HuH-7 (cell line): Measurements from ENCODE around the gene ADORA2A.
A peak's percentile ranks its signal among the peaks of the same experiment; 100 is the strongest.

Experiments
- DNase-seq: peaks from one replicate; pipeline ENCODE4 v3.0.0; 2011; ENCODE audit warnings: low spot score

The ADORA2A gene

GRCh38 chr22:24433001-24433827 lies 5.8 kb downstream of the ADORA2A start:
- DNase-seq, result no peak

- no peak for DNase-seq
Observed at GRCh38 chr22:24433828-24434470, 6.5 kb downstream of the ADORA2A start.

GRCh38 chr22:24434471-24435322 lies 7.3 kb downstream of the ADORA2A start:
- no peak for DNase-seq

- DNase-seq, result no peak
Observed at GRCh38 chr22:24435323-24435645, 7.9 kb downstream of the ADORA2A start.

GRCh38 chr22:24435861-24436371 lies 8.5 kb downstream of the ADORA2A start:
- no peak for DNase-seq

- DNase-seq, result no peak
Observed at GRCh38 chr22:24436553-24436952, 9.2 kb downstream of the ADORA2A start.

- no peak for DNase-seq
Observed at GRCh38 chr22:24437091-24437490, 9.7 kb downstream of the ADORA2A start.

GRCh38 chr22:24437741-24438328 lies 10.4 kb downstream of the ADORA2A start:
- DNase-seq, result no peak

- DNase-seq, result no peak
Observed at GRCh38 chr22:24440270-24440717, 12.9 kb downstream of the ADORA2A start.

- DNase-seq, result peak; percentile 8
Observed at GRCh38 chr22:24440718-24441405, 13.5 kb downstream of the ADORA2A start.

GRCh38 chr22:24441406-24442351 lies 14.3 kb downstream of the ADORA2A start:
- DNase-seq, result no peak

- no peak for DNase-seq
Observed at GRCh38 chr22:24442352-24442744, 14.9 kb downstream of the ADORA2A start.

GRCh38 chr22:24443668-24444067 lies 16.3 kb downstream of the ADORA2A start:
- DNase-seq, result no peak

GRCh38 chr22:24444251-24444650 lies 16.9 kb downstream of the ADORA2A start:
- DNase-seq, result no peak

- no peak for DNase-seq
Observed at GRCh38 chr22:24444729-24445466, 17.5 kb downstream of the ADORA2A start.

GRCh38 chr22:24445481-24446259 lies 18.3 kb downstream of the ADORA2A start:
- no peak for DNase-seq

GRCh38 chr22:24446260-24446611 lies 18.8 kb downstream of the ADORA2A start:
- DNase-seq, result no peak

GRCh38 chr22:24450610-24451009 lies 23.2 kb downstream of the ADORA2A start:
- DNase-seq, result no peak

- no peak for DNase-seq
Observed at GRCh38 chr22:24451162-24451561, 23.8 kb downstream of the ADORA2A start.
